Measurements from ENCODE around the gene MCTP2. TPM values are rescaled to one million over a fixed set of nuclear protein-coding genes. Genes with fewer than 3 reads are reported as not detected.
"Not testable (repeated sequence)": the region's sequence is repeated elsewhere in the genome, so short reads cannot be mapped to it uniquely, and the experiment has no call there.

The MCTP2 gene
- total and polyA plus RNA-seq, 2 of the 13 experiments (the other 11 are each of a cell fraction or from before 2014, with no cell fraction given) = 5.1 to 8.6 TPM

- TF ChIP-seq ZNF280D (CRISPR knock-in tag; IDR thresholded peaks at IDR 0.05) = no peak
These were observed 25.1 kb downstream of the MCTP2 start (continued) for GRCh38 chr15:94256511-94256910.

GRCh38 chr15:94257776-94258175, 26.4 kb downstream of the MCTP2 start:
- H3K36me3 ChIP-seq (replicated peaks in 1 of 2; ENCODE audit: control insufficient read depth in 1 of 2, insufficient read depth in 2 of 2, low read length in 2 of 2); intact Hi-C loops (cut with micrococcal nuclease; ENCODE audit: unreplicated experiment); H3K9ac ChIP-seq (ENCODE audit: insufficient read depth, low read depth, low read length); FAIRE-seq; ATAC-seq; DNase-seq (ENCODE audit: low spot score); H2AFZ ChIP-seq (ENCODE audit: low read length); H3K27me3 ChIP-seq (ENCODE audit: control insufficient read depth in 1 of 2, insufficient read depth in 2 of 2, low read length in 2 of 2); H3K4me3 ChIP-seq (replicated peaks in 1 of 3; ENCODE audit: insufficient read depth in 1 of 3, low read depth in 2 of 3, low read length in 3 of 3); H3K27ac ChIP-seq (ENCODE audit: extremely low read length, insufficient read depth, low read length); CTCF ChIA-PET (ENCODE audit: low intra/inter-chr PET ratio, low total read pairs); H3K79me2 ChIP-seq (ENCODE audit: insufficient read depth, low read length); POLR2A ChIA-PET; H3K4me2 ChIP-seq (ENCODE audit: low read depth, low read length); in situ Hi-C loops (cut with HindIII; ENCODE audit: extremely low pct_ligation_motif_present, low pct_unique_long_range_greater_than_20kb); H4K20me1 ChIP-seq (ENCODE audit: insufficient read depth, low read length); BruUV-seq (replicated peaks): not testable (repeated sequence)
- Histone ChIP-seq H3K4me1 (ENCODE audit: insufficient read depth, low read length) (peaks cover 52% of the 10 kb centered on the region), H3K9me3 (ENCODE audit: low read length) (peaks cover 10% of the 10 kb centered on the region; the same call in 1 of the 2 replicates)
- 72% methylated on average over 4 of the region's 7 CpGs for WGBS (ENCODE audit: low lambda C conversion rate)

DNA sequence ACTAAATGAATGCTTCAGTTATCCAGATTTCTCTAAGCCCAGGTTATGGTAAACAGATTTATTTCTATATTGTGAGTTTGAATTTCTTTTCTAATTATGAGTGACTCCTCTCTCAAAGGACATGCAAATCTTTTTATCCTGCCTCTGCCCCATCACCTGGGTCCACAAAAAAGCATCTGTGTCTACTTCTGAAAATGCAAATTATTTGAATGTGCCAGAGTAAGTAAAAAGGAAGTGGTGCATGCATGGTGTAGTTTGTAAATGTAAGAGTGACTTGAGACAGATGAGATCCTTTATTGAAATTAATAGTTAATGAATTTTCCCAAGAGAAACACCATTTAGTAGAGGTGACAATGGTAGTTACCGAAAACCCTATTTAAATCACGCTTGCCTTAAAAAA, 26.9 kb downstream of the MCTP2 start:
- Histone ChIP-seq H3K9me3 (ENCODE audit: low read length) (peaks cover 8% of the 10 kb centered on the region; the same call in 1 of the 2 replicates), H3K4me1 (ENCODE audit: insufficient read depth, low read length) (peaks cover 48% of the 10 kb centered on the region), H3K36me3 (replicated peaks in 1 of 2; ENCODE audit: control insufficient read depth in 1 of 2, insufficient read depth in 2 of 2, low read length in 2 of 2) (no peaks in the 10 kb centered on the region), H3K79me2 (ENCODE audit: insufficient read depth, low read length) (peaks cover 6% of the 10 kb centered on the region), H3K4me2 (ENCODE audit: low read depth, low read length) (no peak overlapping the region), H3K4me3 (replicated peaks in 1 of 3; ENCODE audit: insufficient read depth in 1 of 3, low read depth in 2 of 3, low read length in 3 of 3) (no peak overlapping the region), H3K27me3 (ENCODE audit: control insufficient read depth in 1 of 2, insufficient read depth in 2 of 2, low read length in 2 of 2) (no peaks in the 10 kb centered on the region), H3K9ac (ENCODE audit: insufficient read depth, low read depth, low read length) (no peak overlapping the region), H4K20me1 (ENCODE audit: insufficient read depth, low read length) (no peaks in the 10 kb centered on the region), H2AFZ (ENCODE audit: low read length) (no peak overlapping the region), H3K27ac (ENCODE audit: extremely low read length, insufficient read depth, low read length) (no peak overlapping the region)
- intact Hi-C loops (cut with micrococcal nuclease; ENCODE audit: unreplicated experiment) = no loop called here
- BruUV-seq (replicated peaks) = no TSS peak
- 45% methylated on average over 2 of the region's 2 CpGs for WGBS (ENCODE audit: low lambda C conversion rate)
- in situ Hi-C loops (cut with HindIII; ENCODE audit: extremely low pct_ligation_motif_present, low pct_unique_long_range_greater_than_20kb) = no loop called here
- POLR2A ChIA-PET = no interaction called here
- no peak for DNase-seq (ENCODE audit: low spot score)
- no peak for ATAC-seq
- FAIRE-seq = no peak
- CTCF ChIA-PET (ENCODE audit: low intra/inter-chr PET ratio, low total read pairs) = no interaction called here
- TF ChIP-seq ZNF598 (CRISPR knock-in tag; IDR thresholded peaks at IDR 0.05; ENCODE audit: borderline replicate concordance) = no peak
- TF ChIP-seq KDM5A (IDR thresholded peaks at IDR 0.05; ENCODE audit: borderline replicate concordance, low read length) = no peak
- TF ChIP-seq PPARG (CRISPR knock-in tag; conservative IDR thresholded peaks at IDR 0.05) = no peak
- TF ChIP-seq ZNF451 (CRISPR knock-in tag; IDR thresholded peaks at IDR 0.05) = no peak
- TF ChIP-seq ZSCAN22 (CRISPR knock-in tag; IDR thresholded peaks at IDR 0.05) = no peak
- TF ChIP-seq NONO (IDR thresholded peaks at IDR 0.05) = no peak
- TF ChIP-seq NONO (CRISPR knock-in tag; conservative IDR thresholded peaks at IDR 0.05) = no peak
- no peak for TF ChIP-seq ZNF17 (CRISPR knock-in tag; IDR thresholded peaks at IDR 0.05)
- no peak for TF ChIP-seq GABPB1 (CRISPR knock-in tag; IDR thresholded peaks at IDR 0.05)
- TF ChIP-seq PITX1 (CRISPR knock-in tag; IDR thresholded peaks at IDR 0.05) = no peak
- no peak for TF ChIP-seq GRHL1 (CRISPR knock-in tag; conservative IDR thresholded peaks at IDR 0.05)
- no peak for TF ChIP-seq ZNF33A (CRISPR knock-in tag; IDR thresholded peaks at IDR 0.05; ENCODE audit: borderline replicate concordance)

Data from HepG2 (cell line).